ENCODE results near the gene KCNA5. TPM values are rescaled to one million over a fixed set of nuclear protein-coding genes. Genes with fewer than 3 reads are reported as not detected.

Gene KCNA5
- polyA plus RNA-seq, 1 donor (not counting 4 experiments of a cell fraction or from before 2014, with no cell fraction given) = not detected

- dilution Hi-C loops (cut with MboI; ENCODE audit: extremely low pct_ligation_motif_present, low sequenced_read_pairs) = no loop called here
- Histone ChIP-seq H3K4me1 (ENCODE audit: control insufficient read depth, extremely low read depth, insufficient read depth, low read length) (no peaks in the 10 kb centered on the region), H3K27me3 (ENCODE audit: control insufficient read depth, extremely low read depth, insufficient read depth, low read length) (peaks cover 8% of the 10 kb centered on the region)
Observed at GRCh38 chr12:5059358-5059757, 15.7 kb downstream of the KCNA5 start.

GRCh38 chr12:5060958-5061357 is 17.3 kb downstream of the KCNA5 start:
- no peak for FAIRE-seq
- Histone ChIP-seq H4K20me1 (ENCODE audit: control insufficient read depth, extremely low read depth, insufficient read depth, low read length) (no peaks in the 10 kb centered on the region), H2AFZ (ENCODE audit: control insufficient read depth, low read length) (no peak overlapping the region), H3K9me3 (ENCODE audit: control insufficient read depth, low read depth, low read length) (no peaks in the 10 kb centered on the region), H3K9ac (ENCODE audit: control insufficient read depth, extremely low read depth, insufficient read depth, low read length) (no peak overlapping the region), H3K4me1 (ENCODE audit: control insufficient read depth, extremely low read depth, insufficient read depth, low read length) (no peaks in the 10 kb centered on the region), H3K9me1 (ENCODE audit: control insufficient read depth, extremely low read depth, insufficient read depth, low read length) (no peaks in the 10 kb centered on the region), H3K27ac (ENCODE audit: control insufficient read depth, insufficient read depth, low read length) (no peak overlapping the region), H3K27me3 (ENCODE audit: control insufficient read depth, extremely low read depth, insufficient read depth, low read length) (peaks cover 8% of the 10 kb centered on the region), H3K79me2 (ENCODE audit: control insufficient read depth, insufficient read depth, low read length) (no peaks in the 10 kb centered on the region), H3K4me3 (ENCODE audit: control insufficient read depth in 2 of 3, extremely low read depth in 1 of 3, insufficient read depth in 2 of 3, low read depth in 1 of 3, low read length in 3 of 3) (no peak overlapping the region), H3K36me3 (ENCODE audit: control insufficient read depth in 2 of 2, extremely low read depth in 1 of 2, insufficient read depth in 2 of 2, low read length in 2 of 2) (no peaks in the 10 kb centered on the region), H3K4me2 (ENCODE audit: control insufficient read depth, extremely low read depth, insufficient read depth, low read depth, low read length) (no peak overlapping the region)
- TF ChIP-seq EZH2 (IDR thresholded peaks at IDR 0.05; ENCODE audit: low read length) = no peak
- TF ChIP-seq, protein P1, sequence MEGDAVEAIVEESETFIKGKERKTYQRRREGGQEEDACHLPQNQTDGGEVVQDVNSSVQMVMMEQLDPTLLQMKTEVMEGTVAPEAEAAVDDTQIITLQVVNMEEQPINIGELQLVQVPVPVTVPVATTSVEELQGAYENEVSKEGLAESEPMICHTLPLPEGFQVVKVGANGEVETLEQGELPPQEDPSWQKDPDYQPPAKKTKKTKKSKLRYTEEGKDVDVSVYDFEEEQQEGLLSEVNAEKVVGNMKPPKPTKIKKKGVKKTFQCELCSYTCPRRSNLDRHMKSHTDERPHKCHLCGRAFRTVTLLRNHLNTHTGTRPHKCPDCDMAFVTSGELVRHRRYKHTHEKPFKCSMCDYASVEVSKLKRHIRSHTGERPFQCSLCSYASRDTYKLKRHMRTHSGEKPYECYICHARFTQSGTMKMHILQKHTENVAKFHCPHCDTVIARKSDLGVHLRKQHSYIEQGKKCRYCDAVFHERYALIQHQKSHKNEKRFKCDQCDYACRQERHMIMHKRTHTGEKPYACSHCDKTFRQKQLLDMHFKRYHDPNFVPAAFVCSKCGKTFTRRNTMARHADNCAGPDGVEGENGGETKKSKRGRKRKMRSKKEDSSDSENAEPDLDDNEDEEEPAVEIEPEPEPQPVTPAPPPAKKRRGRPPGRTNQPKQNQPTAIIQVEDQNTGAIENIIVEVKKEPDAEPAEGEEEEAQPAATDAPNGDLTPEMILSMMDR (optimal IDR thresholded peaks at IDR 0.05 in 1 of 3, IDR thresholded peaks at IDR 0.05 in 1 of 3, conservative IDR thresholded peaks at IDR 0.05 in 1 of 3; ENCODE audit: extremely low read depth in 1 of 3, insufficient read depth in 2 of 3, low read length in 3 of 3) = no peak
- dilution Hi-C loops (cut with MboI; ENCODE audit: extremely low pct_ligation_motif_present, low sequenced_read_pairs) = loop anchor here (10.0 kb wide), 1 partner anchor 434 kb away; no protein-coding TSS in a partner anchor
- no peak for DNase-seq (ENCODE audit: low read depth, low spot score)

More at GRCh38 chr12:5059358-5059757, 15.7 kb downstream of the KCNA5 start:
- Histone ChIP-seq H4K20me1 (ENCODE audit: control insufficient read depth, extremely low read depth, insufficient read depth, low read length) (no peaks in the 10 kb centered on the region), H3K4me3 (ENCODE audit: control insufficient read depth in 2 of 3, extremely low read depth in 1 of 3, insufficient read depth in 2 of 3, low read depth in 1 of 3, low read length in 3 of 3) (no peak overlapping the region), H3K27ac (ENCODE audit: control insufficient read depth, insufficient read depth, low read length) (no peak overlapping the region), H3K4me2 (ENCODE audit: control insufficient read depth, extremely low read depth, insufficient read depth, low read depth, low read length) (no peak overlapping the region), H3K9ac (ENCODE audit: control insufficient read depth, extremely low read depth, insufficient read depth, low read length) (no peak overlapping the region), H3K9me3 (ENCODE audit: control insufficient read depth, low read depth, low read length) (no peaks in the 10 kb centered on the region), H3K36me3 (ENCODE audit: control insufficient read depth in 2 of 2, extremely low read depth in 1 of 2, insufficient read depth in 2 of 2, low read length in 2 of 2) (no peaks in the 10 kb centered on the region), H3K9me1 (ENCODE audit: control insufficient read depth, extremely low read depth, insufficient read depth, low read length) (no peaks in the 10 kb centered on the region), H3K79me2 (ENCODE audit: control insufficient read depth, insufficient read depth, low read length) (no peaks in the 10 kb centered on the region), H2AFZ (ENCODE audit: control insufficient read depth, low read length) (no peak overlapping the region)
- no peak for FAIRE-seq
- TF ChIP-seq, protein P1 (optimal IDR thresholded peaks at IDR 0.05 in 1 of 3, IDR thresholded peaks at IDR 0.05 in 1 of 3, conservative IDR thresholded peaks at IDR 0.05 in 1 of 3; ENCODE audit: extremely low read depth in 1 of 3, insufficient read depth in 2 of 3, low read length in 3 of 3) = no peak
- no peak for TF ChIP-seq EZH2 (IDR thresholded peaks at IDR 0.05; ENCODE audit: low read length)
- no peak for DNase-seq (ENCODE audit: low read depth, low spot score)

Measured in keratinocyte (primary cell).